ENCODE data around the gene HMGCL.

HMGCL gene

DNA sequence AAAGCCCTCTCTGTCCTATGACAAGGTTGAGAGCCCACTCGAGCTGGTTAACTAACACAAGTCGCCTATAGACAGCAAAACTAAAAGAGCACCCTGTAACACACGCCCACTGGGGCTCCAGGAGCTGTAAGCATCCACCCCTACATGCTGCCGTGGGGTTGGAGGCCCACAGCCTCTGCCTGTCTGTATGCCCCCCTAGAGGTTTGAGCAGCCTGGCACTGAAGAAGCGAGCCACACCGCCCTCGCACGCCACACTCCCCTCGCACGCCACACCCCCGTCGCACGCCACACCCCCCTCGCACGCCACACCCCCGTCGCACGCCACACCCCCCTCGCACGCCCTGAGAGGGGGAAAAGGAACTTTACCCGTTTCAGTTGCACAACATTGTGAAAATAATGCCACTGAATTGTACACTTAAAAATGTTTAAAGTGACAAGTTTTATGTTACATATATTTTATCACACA lies 13.2 kb upstream of the HMGCL start (continued):
- no peak for TF ChIP-seq ZNF571 (tag by site-specific recombination; IDR thresholded peaks at IDR 0.05)
- no peak for TF ChIP-seq ZNF768 (tag by site-specific recombination; IDR thresholded peaks at IDR 0.05)
- TF ChIP-seq ZNF561 (tag by site-specific recombination; IDR thresholded peaks at IDR 0.05; ENCODE audit: borderline replicate concordance), result no peak
- TF ChIP-seq KLF1 (tag by site-specific recombination; IDR thresholded peaks at IDR 0.05), result peak; percentile 45; the same call in 1 of the 2 replicates
- TF ChIP-seq ZBTB48 (tag by site-specific recombination; IDR thresholded peaks at IDR 0.05), result no peak
- TF ChIP-seq ZNF221 (tag by site-specific recombination; IDR thresholded peaks at IDR 0.05; ENCODE audit: borderline replicate concordance), result no peak
- TF ChIP-seq, protein P1, sequence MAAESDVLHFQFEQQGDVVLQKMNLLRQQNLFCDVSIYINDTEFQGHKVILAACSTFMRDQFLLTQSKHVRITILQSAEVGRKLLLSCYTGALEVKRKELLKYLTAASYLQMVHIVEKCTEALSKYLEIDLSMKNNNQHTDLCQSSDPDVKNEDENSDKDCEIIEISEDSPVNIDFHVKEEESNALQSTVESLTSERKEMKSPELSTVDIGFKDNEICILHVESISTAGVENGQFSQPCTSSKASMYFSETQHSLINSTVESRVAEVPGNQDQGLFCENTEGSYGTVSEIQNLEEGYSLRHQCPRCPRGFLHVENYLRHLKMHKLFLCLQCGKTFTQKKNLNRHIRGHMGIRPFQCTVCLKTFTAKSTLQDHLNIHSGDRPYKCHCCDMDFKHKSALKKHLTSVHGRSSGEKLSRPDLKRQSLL (tag by site-specific recombination; IDR thresholded peaks at IDR 0.05), result no peak
- TF ChIP-seq GLI4 (tag by site-specific recombination; IDR thresholded peaks at IDR 0.05), result no peak
- no peak for TF ChIP-seq ZSCAN30 (tag by site-specific recombination; IDR thresholded peaks at IDR 0.05)
- TF ChIP-seq, protein P2, sequence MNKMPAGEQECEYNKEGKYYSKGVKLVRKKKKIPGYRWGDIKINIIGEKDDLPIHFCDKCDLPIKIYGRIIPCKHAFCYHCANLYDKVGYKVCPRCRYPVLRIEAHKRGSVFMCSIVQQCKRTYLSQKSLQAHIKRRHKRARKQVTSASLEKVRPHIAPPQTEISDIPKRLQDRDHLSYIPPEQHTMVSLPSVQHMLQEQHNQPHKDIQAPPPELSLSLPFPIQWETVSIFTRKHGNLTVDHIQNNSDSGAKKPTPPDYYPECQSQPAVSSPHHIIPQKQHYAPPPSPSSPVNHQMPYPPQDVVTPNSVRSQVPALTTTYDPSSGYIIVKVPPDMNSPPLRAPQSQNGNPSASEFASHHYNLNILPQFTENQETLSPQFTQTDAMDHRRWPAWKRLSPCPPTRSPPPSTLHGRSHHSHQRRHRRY (tag by site-specific recombination; IDR thresholded peaks at IDR 0.05), result no peak
- TF ChIP-seq RBAK (tag by site-specific recombination; IDR thresholded peaks at IDR 0.05), result no peak
- no peak for TF ChIP-seq ZNF707 (tag by site-specific recombination; IDR thresholded peaks at IDR 0.05)
- TF ChIP-seq ZEB2 (tag by site-specific recombination; IDR thresholded peaks at IDR 0.05), result no peak
- TF ChIP-seq ZNF311 (tag by site-specific recombination; IDR thresholded peaks at IDR 0.05; ENCODE audit: borderline replicate concordance), result no peak
- peak; percentile 92 for TF ChIP-seq ZNF335 (tag by site-specific recombination; conservative IDR thresholded peaks at IDR 0.05)
- TF ChIP-seq, protein P3, sequence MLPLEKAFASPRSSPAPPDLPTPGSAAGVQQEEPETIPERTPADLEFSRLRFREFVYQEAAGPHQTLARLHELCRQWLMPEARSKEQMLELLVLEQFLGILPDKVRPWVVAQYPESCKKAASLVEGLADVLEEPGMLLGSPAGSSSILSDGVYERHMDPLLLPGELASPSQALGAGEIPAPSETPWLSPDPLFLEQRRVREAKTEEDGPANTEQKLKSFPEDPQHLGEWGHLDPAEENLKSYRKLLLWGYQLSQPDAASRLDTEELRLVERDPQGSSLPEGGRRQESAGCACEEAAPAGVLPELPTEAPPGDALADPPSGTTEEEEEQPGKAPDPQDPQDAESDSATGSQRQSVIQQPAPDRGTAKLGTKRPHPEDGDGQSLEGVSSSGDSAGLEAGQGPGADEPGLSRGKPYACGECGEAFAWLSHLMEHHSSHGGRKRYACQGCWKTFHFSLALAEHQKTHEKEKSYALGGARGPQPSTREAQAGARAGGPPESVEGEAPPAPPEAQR (tag by site-specific recombination; IDR thresholded peaks at IDR 0.05), result no peak
- no peak for TF ChIP-seq ZNF521 (tag by site-specific recombination; IDR thresholded peaks at IDR 0.05)
- TF ChIP-seq, protein P4, sequence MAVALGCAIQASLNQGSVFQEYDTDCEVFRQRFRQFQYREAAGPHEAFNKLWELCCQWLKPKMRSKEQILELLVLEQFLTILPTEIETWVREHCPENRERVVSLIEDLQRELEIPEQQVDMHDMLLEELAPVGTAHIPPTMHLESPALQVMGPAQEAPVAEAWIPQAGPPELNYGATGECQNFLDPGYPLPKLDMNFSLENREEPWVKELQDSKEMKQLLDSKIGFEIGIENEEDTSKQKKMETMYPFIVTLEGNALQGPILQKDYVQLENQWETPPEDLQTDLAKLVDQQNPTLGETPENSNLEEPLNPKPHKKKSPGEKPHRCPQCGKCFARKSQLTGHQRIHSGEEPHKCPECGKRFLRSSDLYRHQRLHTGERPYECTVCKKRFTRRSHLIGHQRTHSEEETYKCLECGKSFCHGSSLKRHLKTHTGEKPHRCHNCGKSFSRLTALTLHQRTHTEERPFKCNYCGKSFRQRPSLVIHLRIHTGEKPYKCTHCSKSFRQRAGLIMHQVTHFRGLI (tag by site-specific recombination; IDR thresholded peaks at IDR 0.05), result no peak
- TF ChIP-seq ZFP3 (tag by site-specific recombination; IDR thresholded peaks at IDR 0.05; ENCODE audit: low read depth), result no peak
- TF ChIP-seq, protein P5, sequence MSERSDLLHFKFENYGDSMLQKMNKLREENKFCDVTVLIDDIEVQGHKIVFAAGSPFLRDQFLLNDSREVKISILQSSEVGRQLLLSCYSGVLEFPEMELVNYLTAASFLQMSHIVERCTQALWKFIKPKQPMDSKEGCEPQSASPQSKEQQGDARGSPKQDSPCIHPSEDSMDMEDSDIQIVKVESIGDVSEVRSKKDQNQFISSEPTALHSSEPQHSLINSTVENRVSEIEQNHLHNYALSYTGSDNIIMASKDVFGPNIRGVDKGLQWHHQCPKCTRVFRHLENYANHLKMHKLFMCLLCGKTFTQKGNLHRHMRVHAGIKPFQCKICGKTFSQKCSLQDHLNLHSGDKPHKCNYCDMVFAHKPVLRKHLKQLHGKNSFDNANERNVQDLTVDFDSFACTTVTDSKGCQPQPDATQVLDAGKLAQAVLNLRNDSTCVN (tag by site-specific recombination; optimal IDR thresholded peaks at IDR 0.05), result peak; percentile 6
- TF ChIP-seq SP2 (tag by site-specific recombination; IDR thresholded peaks at IDR 0.05), result no peak
- TF ChIP-seq, protein P6, sequence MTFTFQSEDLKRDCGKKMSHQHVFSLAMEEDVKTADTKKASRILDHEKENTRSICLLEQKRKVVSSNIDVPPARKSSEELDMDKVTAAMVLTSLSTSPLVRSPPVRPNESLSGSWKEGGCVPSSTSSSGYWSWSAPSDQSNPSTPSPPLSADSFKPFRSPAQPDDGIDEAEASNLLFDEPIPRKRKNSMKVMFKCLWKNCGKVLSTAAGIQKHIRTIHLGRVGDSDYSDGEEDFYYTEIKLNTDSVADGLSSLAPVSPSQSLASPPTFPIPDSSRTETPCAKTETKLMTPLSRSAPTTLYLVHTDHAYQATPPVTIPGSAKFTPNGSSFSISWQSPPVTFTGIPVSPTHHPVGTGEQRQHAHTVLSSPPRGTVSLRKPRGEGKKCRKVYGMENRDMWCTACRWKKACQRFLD (tag by site-specific recombination; IDR thresholded peaks at IDR 0.05), result no peak
- no peak for TF ChIP-seq SETDB1 (IDR thresholded peaks at IDR 0.05; ENCODE audit: insufficient read length, low read length)
- TF ChIP-seq, protein P7, sequence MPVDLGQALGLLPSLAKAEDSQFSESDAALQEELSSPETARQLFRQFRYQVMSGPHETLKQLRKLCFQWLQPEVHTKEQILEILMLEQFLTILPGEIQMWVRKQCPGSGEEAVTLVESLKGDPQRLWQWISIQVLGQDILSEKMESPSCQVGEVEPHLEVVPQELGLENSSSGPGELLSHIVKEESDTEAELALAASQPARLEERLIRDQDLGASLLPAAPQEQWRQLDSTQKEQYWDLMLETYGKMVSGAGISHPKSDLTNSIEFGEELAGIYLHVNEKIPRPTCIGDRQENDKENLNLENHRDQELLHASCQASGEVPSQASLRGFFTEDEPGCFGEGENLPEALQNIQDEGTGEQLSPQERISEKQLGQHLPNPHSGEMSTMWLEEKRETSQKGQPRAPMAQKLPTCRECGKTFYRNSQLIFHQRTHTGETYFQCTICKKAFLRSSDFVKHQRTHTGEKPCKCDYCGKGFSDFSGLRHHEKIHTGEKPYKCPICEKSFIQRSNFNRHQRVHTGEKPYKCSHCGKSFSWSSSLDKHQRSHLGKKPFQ (tag by site-specific recombination; IDR thresholded peaks at IDR 0.05), result no peak
- TF ChIP-seq ZIC2 (tag by site-specific recombination; IDR thresholded peaks at IDR 0.05), result no peak
- TF ChIP-seq WT1 (tag by site-specific recombination; IDR thresholded peaks at IDR 0.05), result no peak
- TF ChIP-seq, protein P8, sequence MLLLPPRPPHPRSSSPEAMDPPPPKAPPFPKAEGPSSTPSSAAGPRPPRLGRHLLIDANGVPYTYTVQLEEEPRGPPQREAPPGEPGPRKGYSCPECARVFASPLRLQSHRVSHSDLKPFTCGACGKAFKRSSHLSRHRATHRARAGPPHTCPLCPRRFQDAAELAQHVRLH (tag by site-specific recombination; IDR thresholded peaks at IDR 0.05), result no peak
- 0 out of 2 replicates have a peak, but pooled peaks have one; percentile 11 for TF ChIP-seq SP7 (tag by site-specific recombination; IDR thresholded peaks at IDR 0.05)

All from HEK293 (cell line).